Measurements from ENCODE around the gene ANAPC2. TPM values are rescaled to one million over a fixed set of nuclear protein-coding genes. Genes with fewer than 3 reads are reported as not detected.

ANAPC2 gene
- total RNA-seq: 10 to 100 TPM; 31.2 to 32.5 TPM
- long read RNA-seq, partial matches to known transcripts: 1 of 6 reads
- long read RNA-seq, other reads (novel, unspliced or antisense): 1 of 6 reads

GRCh38 chr9:137188490-137189296, at the start of gene ANAPC2, which contains the start of gene SSNA1:
TSS of gene ANAPC2 (minus strand) at chr9:137188560. CDS start at chr9:137188532, 28 bp downstream.
TSS of gene SSNA1 (plus strand) at chr9:137188676. CDS start at chr9:137188727, 51 bp downstream.
- intact Hi-C loops (cut with DNase I): loop anchor here in 1 of 2 donors (10.0 kb wide), 1 partner anchor 64 kb away; no protein-coding TSS in a partner anchor
- ATAC-seq: peak; percentile 92 to 93
- peak; percentile 93 for DNase-seq

GRCh38 chr9:137236936-137237421, 48.6 kb upstream of the ANAPC2 start:
- DNase-seq (no peak), ATAC-seq (no peak)
- intact Hi-C loops (cut with DNase I): no loop called here

DNA sequence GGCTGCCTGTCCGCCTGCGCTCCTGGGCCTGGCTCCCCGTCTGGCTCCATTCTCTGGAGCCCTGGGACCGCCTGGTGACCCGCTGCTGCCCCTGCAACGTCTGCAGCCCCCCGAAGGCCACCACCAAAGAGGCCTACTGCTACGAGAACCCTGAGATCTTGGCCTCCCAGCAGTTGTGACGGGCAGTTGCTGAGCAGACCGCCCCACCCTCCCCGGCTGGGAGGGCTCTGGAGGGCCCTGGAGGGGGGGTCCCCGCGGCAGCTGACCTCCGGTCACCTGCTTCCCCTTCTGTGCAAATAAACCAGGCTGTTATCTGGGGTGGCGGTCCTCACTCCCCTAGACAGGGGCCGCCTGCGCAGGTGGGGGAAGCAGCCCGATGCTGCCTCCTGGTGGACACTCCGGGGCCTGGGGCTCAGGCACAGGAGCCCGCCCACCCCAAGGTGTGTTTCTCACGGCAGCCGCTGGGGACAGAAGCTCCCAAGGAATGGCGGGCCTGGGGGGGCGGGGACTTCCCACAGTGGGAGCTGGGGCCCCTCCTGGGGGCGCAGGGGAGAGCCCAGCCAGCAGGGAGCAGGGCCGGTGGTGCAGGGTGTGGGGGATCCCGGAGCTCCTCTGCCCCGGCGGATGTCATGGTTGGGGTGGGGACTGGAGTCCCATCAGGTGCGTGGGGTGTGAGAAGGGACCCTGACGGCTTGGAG, 48.0 kb upstream of the ANAPC2 start:
- intact Hi-C loops (cut with DNase I): no loop called here
- ATAC-seq (peak; percentile 28 to 36), DNase-seq (peak; percentile 91)

GRCh38 chr9:137235424-137236237, 47.3 kb upstream of the ANAPC2 start:
- DNase-seq (no peak), ATAC-seq (no peak)
- intact Hi-C loops (cut with DNase I): no loop called here

GRCh38 chr9:137234758-137235423, 46.5 kb upstream of the ANAPC2 start:
- no peak for ATAC-seq
- intact Hi-C loops (cut with DNase I): loop anchor here in 1 of 2 donors (5.0 kb wide), 1 partner anchor 113 kb away; no protein-coding TSS in a partner anchor
- no peak for DNase-seq

DNA sequence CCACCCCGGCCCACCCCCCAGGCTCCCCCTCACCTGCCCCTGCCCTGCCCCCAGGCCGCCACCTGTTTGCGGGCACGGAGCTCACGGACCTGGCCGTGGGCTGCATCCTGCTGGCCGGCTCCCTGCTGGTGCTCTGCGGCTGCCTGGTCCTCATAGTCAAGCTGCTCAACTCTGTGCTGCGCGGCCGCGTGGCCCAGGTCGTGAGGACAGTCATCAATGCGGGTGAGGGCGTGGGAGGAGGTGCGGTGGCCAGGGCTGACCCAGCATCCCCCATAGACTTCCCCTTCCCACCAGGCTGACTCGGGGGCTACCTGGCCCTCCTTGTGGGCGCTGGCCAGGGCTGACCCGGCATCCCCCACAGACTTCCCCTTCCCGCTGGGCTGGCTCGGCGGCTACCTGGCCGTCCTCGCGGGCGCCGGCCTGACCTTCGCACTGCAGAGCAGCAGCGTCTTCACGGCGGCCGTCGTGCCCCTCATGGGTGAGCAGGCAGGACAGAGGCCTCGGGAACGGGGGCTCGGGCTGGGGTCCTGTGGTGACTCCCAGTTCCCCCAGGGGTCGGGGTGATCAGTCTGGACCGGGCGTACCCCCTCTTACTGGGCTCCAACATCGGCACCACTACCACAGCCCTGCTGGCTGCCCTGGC, 45.8 kb upstream of the ANAPC2 start:
- ATAC-seq: no peak
- intact Hi-C loops (cut with DNase I): loop anchor here in 1 of 2 donors (5.0 kb wide), 1 partner anchor 112 kb away; no protein-coding TSS in a partner anchor

GRCh38 chr9:137233143-137233980, 45.0 kb upstream of the ANAPC2 start:
- intact Hi-C loops (cut with DNase I): loop anchor here in 1 of 2 donors (5.0 kb wide), 1 partner anchor 111 kb away; no protein-coding TSS in a partner anchor
- DNase-seq (no peak), ATAC-seq (no peak)

More for the DNA sequence above, 45.8 kb upstream of the ANAPC2 start:
- no peak for DNase-seq

DNA sequence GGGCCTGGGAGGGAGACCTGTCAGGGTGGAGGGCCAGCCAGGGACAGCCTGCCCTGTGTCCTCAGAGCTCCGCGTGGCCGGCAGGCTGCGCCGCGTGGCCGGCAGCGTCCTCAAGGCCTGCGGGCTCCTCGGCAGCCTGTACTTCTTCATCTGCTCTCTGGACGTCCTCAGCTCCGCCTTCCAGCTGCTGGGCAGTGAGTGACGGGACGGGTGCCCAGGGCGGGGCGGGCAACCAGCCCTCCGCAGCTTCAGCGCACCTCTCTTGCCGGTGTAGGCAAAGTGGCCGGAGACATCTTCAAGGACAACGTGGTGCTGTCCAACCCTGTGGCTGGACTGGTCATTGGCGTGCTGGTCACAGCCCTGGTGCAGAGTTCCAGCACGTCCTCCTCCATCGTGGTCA, 44.1 kb upstream of the ANAPC2 start:
- ATAC-seq (no peak), DNase-seq (no peak)
- intact Hi-C loops (cut with DNase I): loop anchor here in 1 of 2 donors (5.0 kb wide), 1 partner anchor 110 kb away; no protein-coding TSS in a partner anchor

DNA sequence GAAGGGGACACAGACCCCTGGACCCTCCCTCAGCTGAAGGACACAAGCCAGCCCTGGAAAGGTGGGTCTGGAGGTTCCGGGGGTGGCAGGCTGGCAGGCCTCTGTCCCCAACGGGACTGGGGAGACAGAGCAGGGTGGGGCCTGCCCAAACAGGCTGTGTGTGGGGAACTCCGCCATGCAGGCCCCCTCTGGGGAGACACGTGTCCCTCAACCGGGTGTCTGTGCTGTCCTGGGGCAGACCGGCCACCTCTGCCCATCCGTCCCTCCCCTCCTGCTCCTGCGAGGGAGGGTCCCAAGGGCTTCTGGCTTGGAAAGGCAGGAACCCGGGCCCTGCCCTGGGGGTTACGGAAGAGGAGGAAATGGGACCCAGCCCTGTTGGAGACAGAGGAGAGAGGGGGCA, 43.7 kb upstream of the ANAPC2 start:
- no peak for DNase-seq
- intact Hi-C loops (cut with DNase I): loop anchor here in 1 of 2 donors (5.0 kb wide), 1 partner anchor 110 kb away; no protein-coding TSS in a partner anchor
- ATAC-seq: no peak

GRCh38 chr9:137231372-137232039, 43.1 kb upstream of the ANAPC2 start:
- ATAC-seq: no peak
- DNase-seq: no peak
- intact Hi-C loops (cut with DNase I): loop anchor here in 1 of 2 donors (5.0 kb wide), 1 partner anchor 109 kb away; no protein-coding TSS in a partner anchor

DNA sequence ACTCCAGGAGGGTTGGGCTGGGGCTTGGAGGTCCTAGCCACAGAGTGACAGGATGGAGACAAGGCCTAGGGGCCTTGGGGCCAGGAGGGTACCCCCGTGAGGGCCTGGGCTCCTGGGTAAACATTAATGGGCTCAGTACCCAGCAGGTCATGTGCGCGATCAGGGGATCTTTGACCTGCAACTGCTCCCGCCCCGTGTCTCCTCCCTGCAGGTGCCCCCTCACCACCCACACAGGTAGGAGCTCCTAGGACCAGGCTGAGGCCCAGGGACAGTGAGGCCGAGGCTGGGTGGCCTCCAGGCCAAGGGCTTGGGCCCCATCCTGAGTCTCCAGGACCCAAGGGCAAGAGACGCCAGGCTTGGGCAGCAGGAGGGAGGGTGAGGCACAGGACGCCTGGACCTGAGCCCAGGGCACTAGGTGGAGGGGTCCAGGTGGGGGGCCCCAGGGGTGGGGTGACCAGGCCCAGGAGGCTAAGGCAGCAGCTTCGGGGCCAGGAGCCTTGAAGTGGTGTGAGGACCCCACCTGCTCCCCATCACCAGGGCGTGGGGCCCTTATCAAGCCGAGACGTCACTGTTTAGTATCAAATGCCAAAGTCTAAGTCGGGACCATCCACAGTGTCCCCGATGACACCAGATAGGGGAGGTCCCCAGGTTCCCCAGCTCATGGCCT, 42.5 kb upstream of the ANAPC2 start, which contains the start of gene SLC34A3:
TSS of gene SLC34A3 (plus strand) at position 197 of the 667 bp plus-strand sequence. CDS start 802 bp downstream, outside the sequence.
- intact Hi-C loops (cut with DNase I): loop anchor here in 1 of 2 donors (5.0 kb wide), 1 partner anchor 109 kb away; no protein-coding TSS in a partner anchor

DNA sequence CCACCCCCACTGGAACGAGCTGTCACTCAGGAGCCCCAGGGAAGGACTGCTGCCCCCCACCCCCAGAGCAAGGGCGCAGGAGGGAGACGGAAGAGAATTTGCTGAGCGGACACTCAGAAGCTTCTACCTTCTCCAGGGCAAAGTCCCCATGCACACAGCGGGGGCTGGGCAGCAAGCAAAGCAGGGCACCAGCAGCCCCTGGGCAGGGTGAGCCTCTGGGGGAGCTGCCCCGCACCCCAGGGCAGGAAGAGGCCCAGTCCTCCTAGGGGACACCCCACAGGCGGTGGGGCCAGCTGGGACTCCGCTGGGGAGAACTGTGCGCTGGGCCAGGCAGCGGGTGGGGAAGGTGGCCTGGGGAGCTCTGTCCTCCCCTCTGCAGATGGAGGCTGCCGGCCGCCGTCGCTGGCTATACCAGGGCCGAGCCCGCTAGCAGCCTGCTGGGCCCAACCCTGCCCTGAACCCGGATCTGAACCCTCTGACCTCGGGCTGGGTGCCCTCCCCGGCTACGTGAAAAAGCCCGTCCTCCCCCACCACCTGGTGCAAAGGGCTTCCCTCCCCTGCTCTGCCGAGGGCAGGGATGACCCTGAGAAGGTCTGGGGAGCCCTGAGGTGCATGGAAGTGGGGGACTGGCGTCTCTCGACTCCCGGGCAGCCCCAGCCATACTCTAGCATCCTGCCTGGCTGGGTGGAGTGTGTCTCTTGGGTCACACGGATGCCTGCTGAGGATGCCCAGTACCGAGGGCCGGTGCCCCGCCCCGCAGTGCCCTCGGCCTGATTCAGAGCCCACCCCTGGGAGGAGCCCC, 41.7 kb upstream of the ANAPC2 start:
- DNase-seq: no peak
- intact Hi-C loops (cut with DNase I): loop anchor here (5.0 kb wide), 1 partner anchor 108 kb away; no protein-coding TSS in a partner anchor
- no peak for ATAC-seq

More for the DNA sequence above, 42.5 kb upstream of the ANAPC2 start, which contains the start of gene SLC34A3:
- ATAC-seq: no peak
- DNase-seq: no peak

- DNase-seq (no peak), ATAC-seq (no peak)
- intact Hi-C loops (cut with DNase I): loop anchor here in 1 of 2 donors (5.0 kb wide), 1 partner anchor 107 kb away; no protein-coding TSS in a partner anchor
Measured at GRCh38 chr9:137228968-137229896, 40.9 kb upstream of the ANAPC2 start.

Data from left cardiac atrium (tissue), 4 donors.